ENCODE measurements around the gene URAD. TPM values are rescaled to one million over a fixed set of nuclear protein-coding genes. Genes with fewer than 3 reads are reported as not detected.
"Not testable (repeated sequence)": the region's sequence is repeated elsewhere in the genome, so short reads cannot be mapped to it uniquely, and the experiment has no call there.

URAD gene
- total RNA-seq, 2 donors from 2014 or later, result not detected

GRCh38 chr13:28033894-28034655 lies 45.6 kb upstream of the URAD start:
- H3K4me3 ChIP-seq (ENCODE audit: low read length), result no peak overlapping the region
- H3K9ac ChIP-seq (ENCODE audit: extremely low read depth, low read length, poor library complexity, severe bottlenecking), result no peak overlapping the region
- H3K4me3 Mint-ChIP-seq, result no peak overlapping the region
- H3K4me1 Mint-ChIP-seq, result peaks cover 3% of the 10 kb centered on the region
- no peaks in the 10 kb centered on the region for H3K36me3 ChIP-seq (ENCODE audit: control insufficient read depth, insufficient read depth, low read length)
- H3K9me3 Mint-ChIP-seq, result peaks cover 12% of the 10 kb centered on the region
- no peak overlapping the region for H3K27ac ChIP-seq (ENCODE audit: low read depth, low read length)
- H3K4me1 ChIP-seq (ENCODE audit: control insufficient read depth, insufficient read depth, low read length), result no peaks in the 10 kb centered on the region
- no peak for DNase-seq
- TF ChIP-seq CTCF (conservative IDR thresholded peaks at IDR 0.05), result no peak
- no peak overlapping the region for H3K27ac Mint-ChIP-seq
- no peaks in the 10 kb centered on the region for H3K27me3 ChIP-seq (ENCODE audit: control insufficient read depth, insufficient read depth, low read length, poor library complexity, severe bottlenecking)
- no peaks in the 10 kb centered on the region for H3K9me3 ChIP-seq (ENCODE audit: control insufficient read depth, low read length)
- 92 to 95% methylated on average over 6 to 8 of the region's 8 CpGs for WGBS, 2 experiments (ENCODE audit: insufficient coverage in 1 of 2, insufficient read length in 1 of 2)
- no peaks in the 10 kb centered on the region for H3K36me3 Mint-ChIP-seq (ENCODE audit: low read depth)
- H3K27me3 Mint-ChIP-seq (ENCODE audit: insufficient read depth), result peaks cover 2% of the 10 kb centered on the region

DNA sequence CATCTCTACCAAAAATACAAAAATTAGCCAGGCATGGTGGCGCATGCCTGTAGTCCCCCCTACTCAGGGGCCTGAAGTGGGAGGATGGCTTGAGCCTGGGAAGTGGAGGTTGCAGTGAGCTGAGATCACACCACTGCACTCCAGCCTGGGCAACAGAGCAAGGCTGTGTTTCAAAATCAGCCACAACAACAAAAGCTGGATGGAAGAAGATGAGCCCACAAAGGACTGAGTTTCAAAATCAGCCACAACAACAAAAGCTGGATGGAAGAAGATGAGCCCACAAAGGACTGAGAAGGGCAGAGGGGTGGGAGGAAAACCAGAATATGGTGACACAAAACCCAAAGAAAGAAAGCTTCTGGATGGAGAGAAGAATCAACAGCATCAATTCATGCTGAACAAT lies 43.9 kb upstream of the URAD start:
- not testable (repeated sequence) for H3K27ac Mint-ChIP-seq; H3K4me1 ChIP-seq (ENCODE audit: control insufficient read depth, insufficient read depth, low read length); H3K36me3 Mint-ChIP-seq (ENCODE audit: low read depth); H3K4me3 Mint-ChIP-seq; H3K27me3 Mint-ChIP-seq (ENCODE audit: insufficient read depth); H3K27me3 ChIP-seq (ENCODE audit: control insufficient read depth, insufficient read depth, low read length, poor library complexity, severe bottlenecking); H3K36me3 ChIP-seq (ENCODE audit: control insufficient read depth, insufficient read depth, low read length); H3K9me3 ChIP-seq (ENCODE audit: control insufficient read depth, low read length); H3K4me1 Mint-ChIP-seq; H3K9me3 Mint-ChIP-seq; DNase-seq; H3K4me3 ChIP-seq (ENCODE audit: low read length); H3K27ac ChIP-seq (ENCODE audit: low read depth, low read length); H3K9ac ChIP-seq (ENCODE audit: extremely low read depth, low read length, poor library complexity, severe bottlenecking)
- 60 to 93% methylated on average over 1 of the region's 1 CpG for WGBS, 2 experiments (ENCODE audit: insufficient coverage in 1 of 2, insufficient read length in 1 of 2)

- no peak overlapping the region for H3K9ac ChIP-seq (ENCODE audit: extremely low read depth, low read length, poor library complexity, severe bottlenecking)
- Mint-ChIP-seq H3K27me3 (ENCODE audit: insufficient read depth) (peaks cover 2% of the 10 kb centered on the region), H3K36me3 (ENCODE audit: low read depth) (no peaks in the 10 kb centered on the region), H3K4me1 (peaks cover 3% of the 10 kb centered on the region), H3K9me3 (no peaks in the 10 kb centered on the region), H3K4me3 (no peak overlapping the region), H3K27ac (no peak overlapping the region)
- no peak for DNase-seq
- no peak for TF ChIP-seq CTCF (conservative IDR thresholded peaks at IDR 0.05)
- no peaks in the 10 kb centered on the region for H3K36me3 ChIP-seq (ENCODE audit: control insufficient read depth, insufficient read depth, low read length)
- no peaks in the 10 kb centered on the region for H3K9me3 ChIP-seq (ENCODE audit: control insufficient read depth, low read length)
- H3K4me3 ChIP-seq (ENCODE audit: low read length), result no peak overlapping the region
- WGBS, 2 experiments (ENCODE audit: insufficient coverage in 1 of 2, insufficient read length in 1 of 2), result 92 to 97% methylated on average over 5 of the region's 5 CpGs
- H3K27ac ChIP-seq (ENCODE audit: low read depth, low read length), result no peak overlapping the region
- H3K27me3 ChIP-seq (ENCODE audit: control insufficient read depth, insufficient read depth, low read length, poor library complexity, severe bottlenecking), result no peaks in the 10 kb centered on the region
- no peaks in the 10 kb centered on the region for H3K4me1 ChIP-seq (ENCODE audit: control insufficient read depth, insufficient read depth, low read length)
Measured at GRCh38 chr13:28031896-28032288, 43.4 kb upstream of the URAD start.

Data from endodermal cell (in vitro differentiated cells).